Activated CD4-positive, alpha-beta T cell treated with anti-CD3 and anti-CD28 coated beads for 48 hours (primary cell): ENCODE measurements around the gene PPP2R2D.

ENCODE experiments used
- DNase-seq: peaks from one replicate; pipeline ENCODE4 v3.0.0-alpha.2; 2020

PPP2R2D gene

DNA sequence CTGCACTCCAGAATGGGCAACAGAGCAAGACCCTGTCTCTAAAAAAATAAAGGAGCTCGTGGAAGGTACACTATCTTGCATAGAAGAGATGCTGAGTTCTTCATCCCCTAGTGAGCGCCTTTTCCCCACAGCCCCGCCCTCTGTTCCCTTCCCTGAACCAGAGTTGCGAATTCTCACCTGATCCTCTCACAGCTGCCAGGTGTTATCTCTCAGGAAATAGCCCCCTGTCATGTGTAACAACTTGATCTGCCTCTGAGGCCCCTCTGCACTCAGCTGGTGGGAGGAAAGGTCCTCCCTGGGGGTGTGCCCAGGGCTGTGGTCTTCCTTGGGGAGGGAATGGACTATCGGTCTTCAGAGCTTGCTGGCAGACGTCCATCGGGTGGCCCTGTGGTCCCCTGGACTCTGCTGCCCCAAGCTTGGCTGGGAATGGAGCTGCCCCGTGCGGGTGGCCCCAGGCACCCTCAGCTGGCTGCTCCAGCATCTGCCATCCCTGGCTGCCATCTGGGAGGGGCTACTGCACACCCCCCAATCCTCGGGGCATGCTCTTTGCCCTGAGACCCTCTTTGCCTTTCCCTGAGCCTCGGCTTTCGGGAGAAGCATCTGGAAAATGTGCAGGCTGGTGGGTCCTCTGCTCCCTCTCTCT lies 102.6 kb downstream of the PPP2R2D start:
- DNase-seq = no peak

DNA sequence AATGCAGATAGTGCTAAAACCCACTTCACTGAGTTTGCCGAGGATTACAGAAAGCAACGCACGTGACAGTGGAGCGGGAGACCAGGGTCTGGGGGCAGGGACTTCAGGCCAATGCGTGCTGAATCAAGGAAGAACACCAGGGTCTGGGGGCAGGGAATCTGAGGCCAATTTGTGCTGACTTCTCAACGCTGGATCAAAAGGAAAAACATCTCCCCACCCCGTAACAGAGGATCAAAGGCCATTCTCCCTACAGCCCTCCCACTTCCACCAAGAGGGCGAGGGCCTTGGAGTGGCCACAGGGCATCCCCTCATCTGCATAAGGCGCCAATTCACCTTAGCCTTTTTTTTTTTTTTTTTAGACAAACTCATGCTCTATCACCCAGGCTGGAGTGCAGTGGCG lies 103.2 kb downstream of the PPP2R2D start:
- DNase-seq = no peak

DNA sequence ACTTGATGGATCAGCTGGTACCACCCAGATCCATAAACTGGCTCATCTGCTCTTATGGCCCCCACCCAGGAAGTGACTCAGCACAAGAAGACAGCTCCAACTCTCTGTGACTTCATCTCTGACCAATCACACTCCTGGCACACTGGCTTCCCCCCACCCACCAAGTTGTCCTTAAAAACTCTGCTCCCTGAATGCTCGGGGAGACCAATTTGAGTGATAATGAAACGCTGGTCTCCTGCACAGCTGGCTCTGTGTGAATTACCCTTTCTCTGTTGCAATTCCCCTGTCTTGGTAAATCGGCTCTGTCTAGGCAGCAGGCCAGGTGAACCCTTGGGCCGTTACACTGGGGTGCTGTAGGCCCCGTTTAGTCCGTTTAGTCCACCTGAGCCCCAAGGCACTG lies 104.3 kb downstream of the PPP2R2D start:
- peak; percentile 11 for DNase-seq

DNA sequence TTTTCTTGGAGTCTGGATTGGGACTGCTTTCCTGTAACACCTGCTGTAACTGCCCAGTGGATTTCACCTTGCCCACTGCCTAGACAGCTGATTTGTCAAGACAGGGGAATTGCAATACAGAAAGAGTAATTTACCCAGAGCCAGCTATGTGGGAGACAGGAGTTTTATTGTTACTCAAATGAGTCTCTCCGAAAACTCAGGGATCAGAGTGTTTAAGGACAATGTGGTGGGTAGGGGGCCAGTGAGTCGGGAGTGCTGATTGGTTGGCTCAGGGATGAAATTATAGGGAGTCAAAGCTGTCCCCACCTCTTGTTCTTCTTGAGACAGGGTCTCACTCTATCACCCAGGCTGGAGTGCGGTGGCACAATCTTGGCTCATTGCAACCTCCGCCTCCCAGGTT lies 106.2 kb downstream of the PPP2R2D start:
- DNase-seq = no peak

DNA sequence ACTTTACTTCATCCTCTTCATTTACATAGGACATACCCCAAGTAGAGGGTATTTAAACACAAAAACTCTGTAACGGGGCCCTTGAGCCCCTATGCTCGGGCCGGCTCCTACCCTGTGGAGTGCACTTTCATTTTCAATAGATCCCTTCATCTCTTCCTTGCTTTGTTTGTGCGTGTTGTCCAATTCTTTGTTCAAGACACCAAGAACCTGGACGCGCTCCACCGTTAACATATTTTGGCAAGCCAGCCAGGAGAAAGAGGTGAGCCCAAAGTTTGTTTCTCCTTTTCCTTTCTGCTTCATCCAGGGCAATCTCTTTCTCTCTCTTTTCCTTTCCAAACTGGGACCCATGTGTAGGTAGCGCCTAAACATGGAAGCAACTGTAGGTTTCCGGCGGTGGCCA lies 106.9 kb downstream of the PPP2R2D start:
- no peak for DNase-seq
